OCI-LY3 (cell line): Measurements from ENCODE around the gene CLK1.

ENCODE experiments used
- H2AFZ ChIP-seq: fragments of 200-600, 300-600 bp; shearing (Covaris generic); 2 replicates; pipeline ENCODE4 v1.6.0; 2014; ENCODE audit warnings: antibody characterized with exemption, low read depth, low read length
- H3K27ac ChIP-seq: fragments of 200-600, 300-600 bp; sonication (generic); 2 replicates; pipeline ENCODE4 v1.5.1; 2014; ENCODE audit warnings: mild to moderate bottlenecking, low read length, moderate library complexity, mixed read lengths
- H3K27me3 ChIP-seq: fragments of 200-600, 300-600 bp; sonication (generic); 2 replicates; pipeline ENCODE4 v1.6.1; 2014; ENCODE audit warnings: low read depth, low read length, mixed read lengths
- H3K36me3 ChIP-seq: fragments of 200-600, 300-600 bp; sonication (generic); replicated peaks from 2 replicates; pipeline ENCODE3; 2014; ENCODE audit warnings: low read depth, low read length, mixed read lengths
- H3K4me1 ChIP-seq: fragments of 300-600, 200-600 bp; sonication (generic); 2 replicates; pipeline ENCODE4 v1.6.1; 2014; ENCODE audit warnings: low read length, mixed read lengths
- H3K4me2 ChIP-seq: fragments of 200-600, 300-600 bp; sonication (generic); 2 replicates; pipeline ENCODE4 v1.6.1; 2014; ENCODE audit warnings: low read length, mixed read lengths
- H3K4me3 ChIP-seq: fragments of 300-600, 200-600 bp; sonication (generic); 2 replicates; pipeline ENCODE4 v1.5.1; 2014; ENCODE audit warnings: antibody characterized with exemption, mild to moderate bottlenecking, low read length, moderate library complexity
- H3K79me2 ChIP-seq: fragments of 300-600, 200-600 bp; shearing (Covaris generic); 2 replicates; pipeline ENCODE4 v1.6.1; 2014; ENCODE audit warnings: mild to moderate bottlenecking, low read length, mixed read lengths
- H3K9ac ChIP-seq: fragments of 300-600, 200-600 bp; shearing (Covaris generic); 2 replicates; pipeline ENCODE4 v1.6.0; 2014; ENCODE audit warnings: mild to moderate bottlenecking, low read length, moderate library complexity
- H3K9me3 ChIP-seq: fragments of 200-600, 300-600 bp; shearing (Covaris generic); 2 replicates; pipeline ENCODE4 v1.6.1; 2014; ENCODE audit warnings: low read length, mixed read lengths; ENCODE audit not compliant: insufficient read depth
- H4K20me1 ChIP-seq: fragments of 200-600, 300-600 bp; sonication (generic); 2 replicates; pipeline ENCODE4 v1.6.1; 2016; ENCODE audit warnings: low read length, mixed read lengths; ENCODE audit not compliant: insufficient read depth
- EZH2phosphoT487 ChIP-seq: fragments of 200-600 bp; shearing (Covaris generic); IDR thresholded peaks from 2 replicates; pipeline ENCODE4 v1.6.1; 2018; ENCODE audit warnings: antibody characterized with exemption, mixed run types, low read depth
- TF ChIP-seq, protein P1 (sequence below): fragments of 200-600, 300-600 bp; sonication (generic); IDR thresholded peaks from 2 replicates; pipeline ENCODE4 v1.5.1; 2014; ENCODE audit warnings: antibody characterized with exemption, low read length, low read depth

Gene CLK1

DNA sequence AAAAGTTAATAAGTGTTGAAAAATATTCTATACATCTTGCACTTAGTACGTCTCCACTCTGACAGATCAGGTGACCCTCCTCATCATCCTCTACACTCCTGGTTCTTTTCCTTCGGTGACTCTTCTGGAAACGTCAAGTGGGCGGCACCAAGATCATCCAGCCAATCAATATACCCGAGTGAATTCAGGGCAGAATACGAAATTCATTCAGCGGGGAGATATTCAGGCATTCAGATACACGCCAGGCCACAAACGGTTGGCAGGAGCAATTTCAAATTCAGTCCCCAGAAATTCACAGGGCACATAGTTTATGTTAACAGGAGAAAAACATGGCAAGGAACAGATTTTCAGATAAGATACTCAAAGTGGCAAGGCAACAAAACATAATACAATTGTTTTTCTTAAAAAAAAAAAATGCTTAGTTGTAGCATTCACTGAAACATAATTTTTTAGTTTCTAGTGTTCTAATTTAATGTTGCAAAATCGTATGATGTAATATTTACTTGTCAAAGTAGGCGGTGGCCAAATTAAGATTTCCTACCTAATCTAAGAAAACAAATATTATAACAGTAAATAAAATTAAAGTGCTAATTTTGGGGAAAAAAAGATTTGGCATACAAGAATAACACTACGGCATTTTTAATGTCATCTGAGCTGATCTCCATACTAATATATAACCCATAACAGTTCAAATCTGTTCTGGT, 4.2 kb downstream of the CLK1 start:
- no peak for TF ChIP-seq EZH2phosphoT487
- TF ChIP-seq, protein P1, sequence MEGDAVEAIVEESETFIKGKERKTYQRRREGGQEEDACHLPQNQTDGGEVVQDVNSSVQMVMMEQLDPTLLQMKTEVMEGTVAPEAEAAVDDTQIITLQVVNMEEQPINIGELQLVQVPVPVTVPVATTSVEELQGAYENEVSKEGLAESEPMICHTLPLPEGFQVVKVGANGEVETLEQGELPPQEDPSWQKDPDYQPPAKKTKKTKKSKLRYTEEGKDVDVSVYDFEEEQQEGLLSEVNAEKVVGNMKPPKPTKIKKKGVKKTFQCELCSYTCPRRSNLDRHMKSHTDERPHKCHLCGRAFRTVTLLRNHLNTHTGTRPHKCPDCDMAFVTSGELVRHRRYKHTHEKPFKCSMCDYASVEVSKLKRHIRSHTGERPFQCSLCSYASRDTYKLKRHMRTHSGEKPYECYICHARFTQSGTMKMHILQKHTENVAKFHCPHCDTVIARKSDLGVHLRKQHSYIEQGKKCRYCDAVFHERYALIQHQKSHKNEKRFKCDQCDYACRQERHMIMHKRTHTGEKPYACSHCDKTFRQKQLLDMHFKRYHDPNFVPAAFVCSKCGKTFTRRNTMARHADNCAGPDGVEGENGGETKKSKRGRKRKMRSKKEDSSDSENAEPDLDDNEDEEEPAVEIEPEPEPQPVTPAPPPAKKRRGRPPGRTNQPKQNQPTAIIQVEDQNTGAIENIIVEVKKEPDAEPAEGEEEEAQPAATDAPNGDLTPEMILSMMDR: no peak
- Histone ChIP-seq H3K9me3 (no peaks in the 10 kb centered on the region), H3K4me1 (peaks cover 17% of the 10 kb centered on the region), H3K9ac (no peak overlapping the region), H3K4me3 (no peak overlapping the region), H3K79me2 (peaks cover 80% of the 10 kb centered on the region), H3K36me3 (peaks cover 72% of the 10 kb centered on the region), H3K27ac (no peak overlapping the region), H4K20me1 (peaks cover 47% of the 10 kb centered on the region), H3K27me3 (no peaks in the 10 kb centered on the region), H3K4me2 (no peak overlapping the region), H2AFZ (no peak overlapping the region)

DNA sequence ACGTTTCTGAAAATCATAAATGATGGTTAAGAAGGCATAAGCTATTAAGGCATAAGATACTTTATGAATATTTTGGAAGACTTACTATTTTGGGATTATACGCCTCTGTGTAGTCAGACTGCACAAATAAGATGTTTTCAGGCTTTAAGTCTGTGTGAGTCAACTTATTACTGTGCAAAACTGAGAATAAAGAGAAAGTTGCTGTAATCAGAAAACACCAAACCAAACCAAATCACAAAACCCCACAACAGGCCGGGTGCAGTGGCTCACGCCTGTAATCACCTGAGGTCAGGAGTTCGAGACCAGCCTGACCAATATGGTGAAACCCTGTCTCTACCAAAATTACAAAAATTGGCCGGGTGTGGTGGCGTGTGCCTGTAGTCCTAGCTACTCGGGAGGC, 7.7 kb downstream of the CLK1 start:
- H3K27me3 ChIP-seq: no peaks in the 10 kb centered on the region
- H3K9ac ChIP-seq: no peak overlapping the region
- H3K9me3 ChIP-seq: no peaks in the 10 kb centered on the region
- no peak overlapping the region for H3K4me2 ChIP-seq
- H4K20me1 ChIP-seq: peaks cover 41% of the 10 kb centered on the region
- H3K4me3 ChIP-seq: no peak overlapping the region
- H3K27ac ChIP-seq: no peak overlapping the region
- H3K4me1 ChIP-seq: peaks cover 10% of the 10 kb centered on the region
- H2AFZ ChIP-seq: no peak overlapping the region
- peaks cover 88% of the 10 kb centered on the region for H3K36me3 ChIP-seq
- TF ChIP-seq, protein P1: no peak
- no peak for TF ChIP-seq EZH2phosphoT487
- peaks cover 53% of the 10 kb centered on the region for H3K79me2 ChIP-seq

DNA sequence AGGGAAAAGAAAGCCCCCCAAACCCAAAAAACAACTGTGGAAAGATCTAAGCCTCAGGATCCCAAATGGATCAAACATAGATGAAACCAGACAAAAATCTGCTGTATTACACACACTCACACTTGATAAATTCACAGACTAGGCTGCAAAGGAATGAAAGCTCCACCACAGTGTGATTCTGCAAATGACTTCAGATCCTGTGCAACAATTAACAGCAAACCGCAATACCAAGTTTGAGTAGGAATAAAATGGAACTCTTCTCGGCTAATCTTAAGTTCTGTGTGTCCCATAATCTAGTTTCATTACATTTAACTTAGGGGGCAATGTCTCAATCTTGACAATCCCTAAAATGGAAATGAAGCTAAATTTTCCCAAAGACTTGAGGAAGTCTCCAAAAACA, 11.9 kb downstream of the CLK1 start:
- H4K20me1 ChIP-seq: peaks cover 14% of the 10 kb centered on the region
- no peak overlapping the region for H3K27ac ChIP-seq
- H3K4me1 ChIP-seq: no peaks in the 10 kb centered on the region
- no peak overlapping the region for H2AFZ ChIP-seq
- no peak overlapping the region for H3K4me2 ChIP-seq
- TF ChIP-seq EZH2phosphoT487: no peak
- TF ChIP-seq, protein P1: no peak
- H3K9ac ChIP-seq: no peak overlapping the region
- H3K79me2 ChIP-seq: peaks cover 11% of the 10 kb centered on the region
- H3K4me3 ChIP-seq: no peak overlapping the region
- no peaks in the 10 kb centered on the region for H3K9me3 ChIP-seq
- H3K36me3 ChIP-seq: peaks cover 54% of the 10 kb centered on the region
- no peaks in the 10 kb centered on the region for H3K27me3 ChIP-seq

DNA sequence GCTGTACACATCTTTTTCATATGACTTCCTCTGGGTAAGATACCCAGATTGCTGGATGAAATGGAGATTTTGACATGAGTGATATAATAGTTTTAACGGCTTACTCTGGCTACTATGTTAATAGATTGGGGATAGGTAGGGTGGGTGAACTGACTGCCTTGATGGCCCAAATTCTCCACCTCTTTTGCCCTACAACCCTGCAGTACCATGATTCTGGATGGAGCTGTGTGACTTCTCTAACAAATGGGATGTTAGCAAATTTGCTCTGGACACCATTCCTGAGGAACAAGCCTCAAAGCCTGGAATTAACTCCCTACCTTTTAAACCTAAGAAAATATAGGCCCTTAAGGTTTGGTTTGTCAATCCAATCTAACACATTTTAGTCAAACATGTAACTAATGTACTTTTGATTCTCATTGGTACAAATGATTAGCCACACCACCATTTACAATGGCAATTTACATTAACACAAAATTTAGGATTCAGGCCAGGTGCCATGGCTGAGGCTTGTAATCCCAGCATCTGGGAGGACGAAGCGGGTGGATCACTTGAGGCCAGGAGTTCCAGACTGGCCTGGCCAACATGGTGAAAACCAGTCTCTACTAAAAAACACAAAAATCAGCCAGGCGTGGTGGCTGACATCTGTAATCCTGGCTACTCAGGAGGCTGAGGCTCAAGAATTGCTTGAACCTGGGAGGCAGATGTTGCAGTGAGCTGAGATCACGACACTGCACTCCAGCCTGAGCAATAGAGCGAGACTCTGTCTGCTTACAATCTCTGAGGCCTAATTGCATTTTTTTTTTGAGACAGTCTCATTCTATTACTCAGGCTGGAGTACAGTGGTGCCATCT, 12.8 kb downstream of the CLK1 start:
- H3K36me3 ChIP-seq: peaks cover 44% of the 10 kb centered on the region

More for the DNA sequence above, 12.8 kb downstream of the CLK1 start:
- Histone ChIP-seq H3K79me2 (peaks cover 2% of the 10 kb centered on the region; the same call in 1 of the 2 replicates), H3K9me3 (no peaks in the 10 kb centered on the region), H3K4me2 (no peak overlapping the region), H2AFZ (no peak overlapping the region), H3K27me3 (no peaks in the 10 kb centered on the region), H3K27ac (no peak overlapping the region), H3K4me3 (no peak overlapping the region), H3K4me1 (no peaks in the 10 kb centered on the region), H3K9ac (no peak overlapping the region), H4K20me1 (peaks cover 9% of the 10 kb centered on the region; the same call in 1 of the 2 replicates)
- TF ChIP-seq EZH2phosphoT487: no peak
- TF ChIP-seq, protein P1: no peak
